ENCODE data around the gene GOLGB1. TPM values are rescaled to one million over a fixed set of nuclear protein-coding genes. Genes with fewer than 3 reads are reported as not detected.

The GOLGB1 gene
- total and polyA plus RNA-seq, 2 of the 4 experiments (the other 2 are of a cell fraction) = 13.3 to 30.3 TPM

GRCh38 chr3:121621491-121621890 lies 128.1 kb downstream of the GOLGB1 start:
- intact Hi-C loops (cut with micrococcal nuclease) = no loop called here
- ChIA-PET CTCF (no interaction called here), POLR2A (ENCODE audit: unreplicated experiment) (no interaction called here)
- H3K4me1 ChIP-seq (ENCODE audit: control insufficient read depth, insufficient read depth, low read length) = no peaks in the 10 kb centered on the region
- DNase-seq = no peak
- TF ChIP-seq CHD1 (IDR thresholded peaks at IDR 0.05; ENCODE audit: low read depth, low read length) (no peak), CEBPB (IDR thresholded peaks at IDR 0.05; ENCODE audit: low read depth, low read length) (no peak), FOS (IDR thresholded peaks at IDR 0.05; ENCODE audit: low read depth, low read length) (no peak), POLR2A (IDR thresholded peaks at IDR 0.05; ENCODE audit: low read depth, low read length) (no peak), NFE2L2 (IDR thresholded peaks at IDR 0.05; ENCODE audit: low read depth, low read length) (no peak), SMC3 (IDR thresholded peaks at IDR 0.05; ENCODE audit: low read depth, low read length) (no peak), MAZ (IDR thresholded peaks at IDR 0.05; ENCODE audit: borderline replicate concordance, low read depth, low read length) (no peak), RAD21 (IDR thresholded peaks at IDR 0.05; ENCODE audit: low read length) (no peak), MAFK (IDR thresholded peaks at IDR 0.05; ENCODE audit: low read depth, low read length) (no peak), MXI1 (IDR thresholded peaks at IDR 0.05; ENCODE audit: borderline replicate concordance, low read depth, low read length) (no peak), RCOR1 (IDR thresholded peaks at IDR 0.05; ENCODE audit: insufficient replicate concordance, low read length) (no peak), RFX5 (IDR thresholded peaks at IDR 0.05; ENCODE audit: low read depth, low read length) (no peak), BHLHE40 (IDR thresholded peaks at IDR 0.05; ENCODE audit: low read depth, low read length) (no peak)
- TF ChIP-seq, protein P1, sequence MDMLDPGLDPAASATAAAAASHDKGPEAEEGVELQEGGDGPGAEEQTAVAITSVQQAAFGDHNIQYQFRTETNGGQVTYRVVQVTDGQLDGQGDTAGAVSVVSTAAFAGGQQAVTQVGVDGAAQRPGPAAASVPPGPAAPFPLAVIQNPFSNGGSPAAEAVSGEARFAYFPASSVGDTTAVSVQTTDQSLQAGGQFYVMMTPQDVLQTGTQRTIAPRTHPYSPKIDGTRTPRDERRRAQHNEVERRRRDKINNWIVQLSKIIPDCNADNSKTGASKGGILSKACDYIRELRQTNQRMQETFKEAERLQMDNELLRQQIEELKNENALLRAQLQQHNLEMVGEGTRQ (IDR thresholded peaks at IDR 0.05; ENCODE audit: low read depth, low read length) = no peak
- TF ChIP-seq, protein P2, sequence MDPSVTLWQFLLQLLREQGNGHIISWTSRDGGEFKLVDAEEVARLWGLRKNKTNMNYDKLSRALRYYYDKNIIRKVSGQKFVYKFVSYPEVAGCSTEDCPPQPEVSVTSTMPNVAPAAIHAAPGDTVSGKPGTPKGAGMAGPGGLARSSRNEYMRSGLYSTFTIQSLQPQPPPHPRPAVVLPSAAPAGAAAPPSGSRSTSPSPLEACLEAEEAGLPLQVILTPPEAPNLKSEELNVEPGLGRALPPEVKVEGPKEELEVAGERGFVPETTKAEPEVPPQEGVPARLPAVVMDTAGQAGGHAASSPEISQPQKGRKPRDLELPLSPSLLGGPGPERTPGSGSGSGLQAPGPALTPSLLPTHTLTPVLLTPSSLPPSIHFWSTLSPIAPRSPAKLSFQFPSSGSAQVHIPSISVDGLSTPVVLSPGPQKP (IDR thresholded peaks at IDR 0.05; ENCODE audit: borderline replicate concordance, low read depth, low read length) = no peak
- TF ChIP-seq, protein P3, sequence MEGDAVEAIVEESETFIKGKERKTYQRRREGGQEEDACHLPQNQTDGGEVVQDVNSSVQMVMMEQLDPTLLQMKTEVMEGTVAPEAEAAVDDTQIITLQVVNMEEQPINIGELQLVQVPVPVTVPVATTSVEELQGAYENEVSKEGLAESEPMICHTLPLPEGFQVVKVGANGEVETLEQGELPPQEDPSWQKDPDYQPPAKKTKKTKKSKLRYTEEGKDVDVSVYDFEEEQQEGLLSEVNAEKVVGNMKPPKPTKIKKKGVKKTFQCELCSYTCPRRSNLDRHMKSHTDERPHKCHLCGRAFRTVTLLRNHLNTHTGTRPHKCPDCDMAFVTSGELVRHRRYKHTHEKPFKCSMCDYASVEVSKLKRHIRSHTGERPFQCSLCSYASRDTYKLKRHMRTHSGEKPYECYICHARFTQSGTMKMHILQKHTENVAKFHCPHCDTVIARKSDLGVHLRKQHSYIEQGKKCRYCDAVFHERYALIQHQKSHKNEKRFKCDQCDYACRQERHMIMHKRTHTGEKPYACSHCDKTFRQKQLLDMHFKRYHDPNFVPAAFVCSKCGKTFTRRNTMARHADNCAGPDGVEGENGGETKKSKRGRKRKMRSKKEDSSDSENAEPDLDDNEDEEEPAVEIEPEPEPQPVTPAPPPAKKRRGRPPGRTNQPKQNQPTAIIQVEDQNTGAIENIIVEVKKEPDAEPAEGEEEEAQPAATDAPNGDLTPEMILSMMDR (conservative IDR thresholded peaks at IDR 0.05; ENCODE audit: low read depth, low read length) = no peak
- no peaks in the 10 kb centered on the region for H3K9me3 ChIP-seq (ENCODE audit: control insufficient read depth, insufficient read depth, low read length)
- no peak overlapping the region for H3K18ac ChIP-seq (ENCODE audit: low read depth, low read length)
- H3K14ac ChIP-seq (replicated peaks; ENCODE audit: low read depth, low read length) = no peak overlapping the region
- H3K4me2 ChIP-seq (ENCODE audit: low read depth, low read length) = no peak overlapping the region
- no peak overlapping the region for H2AFZ ChIP-seq (replicated peaks; ENCODE audit: low read length, poor library complexity)
- H2BK5ac ChIP-seq (ENCODE audit: low read depth, low read length, poor library complexity, severe bottlenecking) = no peak overlapping the region
- H3K27ac ChIP-seq (ENCODE audit: insufficient read depth, low read length) = no peak overlapping the region
- no peak overlapping the region for H4K5ac ChIP-seq (ENCODE audit: low read depth, low read length)
- no peak overlapping the region for H3K4ac ChIP-seq (ENCODE audit: low read depth, low read length)
- H2BK120ac ChIP-seq (ENCODE audit: low read depth, low read length) = no peak overlapping the region
- BruUV-seq (replicated peaks) = no TSS peak
- in situ Hi-C loops (cut with MboI; ENCODE audit: low sequenced_read_pairs) = no loop called here
- H2BK15ac ChIP-seq (ENCODE audit: low read depth, low read length) = no peak overlapping the region
- H2AK5ac ChIP-seq (ENCODE audit: low read depth, low read length) = no peak overlapping the region
- H3K9me1 ChIP-seq (ENCODE audit: insufficient read depth, low read length) = no peaks in the 10 kb centered on the region
- H3K36me3 ChIP-seq (ENCODE audit: control insufficient read depth, insufficient read depth, low read length) = no peaks in the 10 kb centered on the region
- no peak overlapping the region for H3K4me3 ChIP-seq (ENCODE audit: insufficient read depth, low read depth, low read length)
- H3K79me1 ChIP-seq (ENCODE audit: low read depth in 1 of 2, low read length in 2 of 2) = no peaks in the 10 kb centered on the region
- H4K20me1 ChIP-seq (ENCODE audit: insufficient read depth, low read length) = no peaks in the 10 kb centered on the region
- H3K27me3 ChIP-seq (ENCODE audit: control insufficient read depth, insufficient read depth, low read length) = peaks cover 2% of the 10 kb centered on the region; the same call in 1 of the 2 replicates
- no peak for ATAC-seq (ENCODE audit: low read depth)
- no peak overlapping the region for H3K23ac ChIP-seq (ENCODE audit: low read depth, low read length)
- H3K56ac ChIP-seq (ENCODE audit: extremely low read depth, insufficient read depth, low read length) = no peak overlapping the region
- H4K91ac ChIP-seq (ENCODE audit: insufficient read depth, low read depth, low read length) = no peak overlapping the region
- no peak overlapping the region for H2AK9ac ChIP-seq (replicated peaks; ENCODE audit: low read depth, low read length, poor library complexity)
- no peak overlapping the region for H4K8ac ChIP-seq (ENCODE audit: low read depth in 2 of 2, low read length in 2 of 2)
- dilution Hi-C loops (cut with HindIII; ENCODE audit: low sequenced_read_pairs, unreplicated experiment) = no loop called here
- no peak overlapping the region for H3K9ac ChIP-seq (ENCODE audit: low read depth, low read length)
- WGBS, 2 experiments (ENCODE audit: extremely low coverage in 2 of 2, insufficient read length in 1 of 2) = 40% methylated on average over 1 of the region's 6 CpGs; no CpG with 5 or more reads in 1 of the 2 experiments
- H2BK20ac ChIP-seq (ENCODE audit: low read depth, low read length) = no peak overlapping the region
